COLO668 (cell line): ENCODE measurements around the gene MLYCD.

ENCODE experiments used
- DNase-seq: peaks from one replicate; lab custom pipeline; 2025; ENCODE audit not compliant: unreplicated experiment; lab: John Stamatoyannopoulos, UW

The MLYCD gene

GRCh38 chr16:83899272-83899897 is 470 bp downstream of the MLYCD start:
- peak; percentile 74 for DNase-seq

GRCh38 chr16:83899978-83900377 is 1.1 kb downstream of the MLYCD start:
- DNase-seq, result no peak

- no peak for DNase-seq
These were observed 1.7 kb downstream of the MLYCD start for GRCh38 chr16:83900571-83900970.

GRCh38 chr16:83901101-83901500 is 2.2 kb downstream of the MLYCD start:
- no peak for DNase-seq

GRCh38 chr16:83903751-83904150 is 4.8 kb downstream of the MLYCD start:
- DNase-seq, result peak; percentile 71

DNA sequence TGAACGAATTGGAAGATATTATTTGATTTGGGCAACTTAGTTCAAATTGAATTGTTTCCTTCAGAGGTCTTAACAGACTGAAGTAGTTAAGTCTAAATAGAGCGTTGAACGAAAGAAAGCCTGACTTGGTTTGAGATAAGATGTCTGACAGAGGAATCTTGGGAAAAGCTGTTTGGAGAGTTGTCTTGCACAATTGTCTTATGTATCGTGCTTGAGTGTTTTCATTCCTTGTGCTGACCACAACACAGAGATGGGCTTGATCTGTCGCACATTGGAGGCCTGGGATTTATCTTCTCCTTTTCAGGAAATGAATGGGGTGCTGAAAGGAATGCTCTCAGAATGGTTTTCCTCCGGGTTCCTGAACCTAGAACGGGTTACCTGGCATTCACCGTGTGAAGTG is 7.8 kb downstream of the MLYCD start:
- DNase-seq, result no peak

GRCh38 chr16:83907111-83907510 is 8.2 kb downstream of the MLYCD start:
- DNase-seq, result no peak

DNA sequence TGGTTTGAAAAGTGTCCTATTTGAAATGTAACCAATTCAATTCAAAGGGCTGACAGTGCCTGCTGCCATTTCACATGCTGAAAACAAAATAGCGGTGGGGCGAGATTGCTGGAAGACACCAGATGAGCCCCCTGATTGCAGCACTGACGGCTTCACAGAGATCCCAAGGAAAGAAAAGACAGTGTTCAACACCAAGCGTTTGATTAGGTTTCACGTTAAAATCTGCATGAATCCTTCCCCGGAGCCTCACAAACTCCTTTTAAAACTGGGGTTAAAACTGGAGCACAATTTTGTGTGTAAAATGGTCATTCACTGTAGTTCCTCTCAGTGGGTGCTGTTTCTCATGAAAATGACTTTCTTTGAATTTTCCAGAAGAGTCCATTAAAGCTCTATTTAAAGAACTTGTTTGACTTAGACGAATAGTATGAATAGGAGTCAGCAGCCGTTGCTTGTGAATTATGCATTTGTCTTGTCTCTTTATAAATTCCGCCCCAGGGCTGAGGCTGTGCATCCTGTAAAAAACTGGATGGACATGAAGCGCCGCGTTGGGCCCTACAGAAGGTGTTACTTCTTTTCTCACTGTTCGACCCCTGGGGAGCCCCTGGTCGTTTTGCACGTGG is 8.8 kb downstream of the MLYCD start:
- no peak for DNase-seq

- no peak for DNase-seq
These were observed 9.9 kb downstream of the MLYCD start for GRCh38 chr16:83908798-83909197.

DNA sequence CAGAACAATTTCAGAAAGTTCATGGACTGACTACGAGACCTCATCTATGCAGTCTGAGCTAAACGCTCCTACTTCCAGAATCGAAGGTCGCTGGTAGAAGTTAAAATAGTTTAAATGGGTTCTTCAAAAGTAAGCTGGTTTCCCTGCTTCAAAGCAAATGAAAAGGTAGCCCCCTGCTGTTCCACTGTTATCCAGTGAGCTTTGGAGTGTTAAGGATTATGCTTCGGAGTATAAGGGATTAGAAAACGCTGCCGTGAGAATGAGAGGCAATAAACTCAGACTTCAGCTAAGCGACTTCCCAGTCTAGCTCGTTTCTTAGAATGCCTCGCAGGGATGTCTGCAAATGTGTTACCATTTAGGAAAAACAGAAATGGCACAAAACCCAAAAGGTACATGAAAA is 12.4 kb downstream of the MLYCD start:
- no peak for DNase-seq

GRCh38 chr16:83912519-83913244 is 13.8 kb downstream of the MLYCD start:
- DNase-seq, result no peak

GRCh38 chr16:83913245-83913633 is 14.3 kb downstream of the MLYCD start:
- DNase-seq, result no peak

GRCh38 chr16:83914091-83914710 is 15.3 kb downstream of the MLYCD start:
- DNase-seq, result no peak

DNA sequence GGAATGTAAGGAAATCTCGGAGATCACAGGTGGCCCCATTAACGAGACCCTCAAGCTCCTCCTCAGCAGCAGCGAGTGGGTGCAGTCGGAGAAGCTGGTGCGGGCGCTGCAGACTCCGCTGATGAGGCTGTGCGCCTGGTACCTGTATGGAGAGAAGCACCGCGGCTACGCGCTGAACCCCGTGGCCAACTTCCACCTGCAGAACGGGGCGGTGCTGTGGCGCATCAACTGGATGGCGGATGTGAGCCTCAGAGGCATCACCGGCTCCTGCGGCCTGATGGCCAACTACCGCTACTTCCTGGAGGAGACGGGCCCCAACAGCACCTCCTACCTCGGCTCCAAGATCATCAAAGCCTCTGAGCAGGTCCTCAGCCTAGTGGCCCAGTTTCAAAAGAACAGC is 16.2 kb downstream of the MLYCD start:
- no peak for DNase-seq

DNA sequence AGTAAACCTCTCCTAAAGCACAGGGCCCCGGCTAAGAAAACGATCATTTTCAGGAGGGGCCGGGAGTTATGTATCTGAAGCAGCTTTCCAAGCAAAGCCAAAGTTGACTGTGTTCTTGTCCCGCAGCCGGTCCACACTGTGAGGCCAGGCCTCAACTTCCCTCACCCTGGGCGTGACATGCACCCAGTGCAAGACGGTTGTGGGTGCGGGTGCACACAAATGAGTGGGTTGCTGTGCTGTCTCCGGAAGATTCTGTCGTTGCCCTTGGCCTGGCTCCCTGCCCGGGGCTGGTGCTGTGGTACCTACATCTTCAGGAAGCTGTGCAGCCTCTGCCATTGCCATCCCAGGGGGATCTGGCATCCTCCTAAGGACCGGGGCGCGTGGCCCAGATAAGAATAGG is 16.6 kb downstream of the MLYCD start:
- DNase-seq, result no peak

- DNase-seq, result no peak
These were observed 18.5 kb downstream of the MLYCD start for GRCh38 chr16:83917152-83918120.

- no peak for DNase-seq
These were observed 22.1 kb downstream of the MLYCD start for GRCh38 chr16:83920894-83921491.

DNA sequence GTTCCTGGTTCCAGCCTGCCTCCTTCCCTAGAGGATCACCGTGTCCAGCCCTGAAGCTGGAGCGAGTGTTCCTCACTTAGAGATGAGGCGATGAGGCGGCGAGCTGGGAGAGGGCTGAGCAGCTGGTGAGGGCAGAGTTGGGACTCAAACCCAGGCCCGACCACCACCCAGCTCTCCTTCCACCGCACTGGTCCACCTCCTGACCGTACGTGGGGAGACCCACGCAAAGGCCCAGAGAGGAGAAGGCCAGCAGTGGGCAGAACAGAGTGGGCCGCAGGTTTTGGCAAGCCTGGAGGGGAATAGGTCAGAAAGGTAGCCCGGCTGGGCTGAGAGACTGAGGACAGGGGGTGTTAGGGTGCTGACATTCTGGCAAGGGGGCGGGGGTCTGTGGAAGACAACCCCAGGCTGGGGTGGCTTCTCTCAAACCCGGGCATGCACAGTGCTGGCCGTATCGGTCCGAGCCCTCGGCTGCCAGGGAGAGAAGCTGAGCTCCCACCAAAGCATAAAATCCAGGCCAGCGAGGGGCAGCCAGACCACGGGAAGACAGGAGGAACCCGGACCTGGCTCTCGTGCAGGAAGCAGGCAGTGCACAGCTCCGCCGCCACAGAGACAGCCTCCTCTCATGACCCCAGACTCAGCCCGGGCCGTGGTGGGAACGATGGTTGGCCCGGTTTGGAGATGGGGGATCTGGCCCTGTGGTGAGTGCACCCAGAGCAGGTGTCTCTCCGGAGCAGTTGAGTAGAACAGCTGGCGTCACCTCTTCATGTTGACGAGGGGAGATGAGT is 24.9 kb downstream of the MLYCD start:
- DNase-seq, result no peak

- no peak for DNase-seq
These were observed 25.8 kb downstream of the MLYCD start for GRCh38 chr16:83924686-83925085.
